Measurements from ENCODE around the gene ARRDC1. TPM values are rescaled to one million over a fixed set of nuclear protein-coding genes. Genes with fewer than 3 reads are reported as not detected.
"Not testable (repeated sequence)": the region's sequence is repeated elsewhere in the genome, so short reads cannot be mapped to it uniquely, and the experiment has no call there.

Gene ARRDC1
- total RNA-seq, 3 donors from 2014 or later, result 23.8 to 122 (median 57.0) TPM

- no peak for DNase-seq (ENCODE audit: low spot score in 2 of 2)
- Histone ChIP-seq H3K9me3 (no peaks in the 10 kb centered on the region), H3K36me3 (no peaks in the 10 kb centered on the region), H3K4me1 (peaks cover 8 to 24% of the 10 kb centered on the region in 2 donors), H3K27me3 (no peaks in the 10 kb centered on the region), H3K4me3 (peak overlapping the region; percentile 73 to 97 (median 80)), H3K27ac (peak overlapping the region; percentile 85 to 94)
- no peak for TF ChIP-seq POLR2A (IDR thresholded peaks at IDR 0.05)
- no peak for TF ChIP-seq CTCF (IDR thresholded peaks at IDR 0.05)
- TF ChIP-seq POLR2AphosphoS5 (IDR thresholded peaks at IDR 0.05), result no peak
- intact Hi-C loops (cut with DNase I; ENCODE audit: low total_unique reads), result no loop called here
Measured at GRCh38 chr9:137620048-137620405, 14.5 kb downstream of the ARRDC1 start.

GRCh38 chr9:137620581-137620980 is 15.1 kb downstream of the ARRDC1 start:
- H3K4me1 ChIP-seq, result peaks cover 8 to 24% of the 10 kb centered on the region in 2 donors
- no peaks in the 10 kb centered on the region for H3K36me3 ChIP-seq
- peak overlapping the region in 2 of 3 donors; percentile 2 to 80 for H3K4me3 ChIP-seq
- no peaks in the 10 kb centered on the region for H3K27me3 ChIP-seq
- DNase-seq (ENCODE audit: low spot score in 2 of 2), result no peak
- intact Hi-C loops (cut with DNase I; ENCODE audit: low total_unique reads), result no loop called here
- H3K27ac ChIP-seq, result peak overlapping the region in 1 of 2 donors; percentile 85
- TF ChIP-seq POLR2A (IDR thresholded peaks at IDR 0.05) (no peak), POLR2AphosphoS5 (IDR thresholded peaks at IDR 0.05) (no peak), CTCF (IDR thresholded peaks at IDR 0.05) (no peak)
- no peaks in the 10 kb centered on the region for H3K9me3 ChIP-seq

GRCh38 chr9:137621131-137621757 is 15.8 kb downstream of the ARRDC1 start:
- DNase-seq (ENCODE audit: low spot score in 2 of 2), result no peak
- intact Hi-C loops (cut with DNase I; ENCODE audit: low total_unique reads), result no loop called here
- Histone ChIP-seq H3K36me3 (no peaks in the 10 kb centered on the region), H3K27me3 (no peaks in the 10 kb centered on the region), H3K4me1 (peaks cover 8 to 24% of the 10 kb centered on the region in 2 donors), H3K4me3 (peak overlapping the region in 1 of 3 donors; percentile 2), H3K9me3 (no peaks in the 10 kb centered on the region), H3K27ac (peak overlapping the region in 1 of 2 donors; percentile 1)
- TF ChIP-seq POLR2A (IDR thresholded peaks at IDR 0.05) (no peak), POLR2AphosphoS5 (IDR thresholded peaks at IDR 0.05) (no peak), CTCF (IDR thresholded peaks at IDR 0.05) (peak in 2 of 3 donors; percentile 16 to 23)

- H3K27me3 ChIP-seq; DNase-seq (ENCODE audit: low spot score in 2 of 2); H3K9me3 ChIP-seq; intact Hi-C loops (cut with DNase I; ENCODE audit: low total_unique reads); H3K4me3 ChIP-seq; H3K27ac ChIP-seq; H3K36me3 ChIP-seq: not testable (repeated sequence)
- peaks cover 8 to 22% of the 10 kb centered on the region in 2 donors for H3K4me1 ChIP-seq
Measured at GRCh38 chr9:137622211-137622610, 16.7 kb downstream of the ARRDC1 start.

GRCh38 chr9:137626464-137626863 is 21.0 kb downstream of the ARRDC1 start:
- no peak overlapping the region for H3K27ac ChIP-seq
- no peaks in the 10 kb centered on the region for H3K9me3 ChIP-seq
- H3K27me3 ChIP-seq, result no peaks in the 10 kb centered on the region
- DNase-seq (ENCODE audit: low spot score in 2 of 2), result no peak
- no peak for TF ChIP-seq POLR2AphosphoS5 (IDR thresholded peaks at IDR 0.05)
- no peak for TF ChIP-seq POLR2A (IDR thresholded peaks at IDR 0.05)
- no peak for TF ChIP-seq CTCF (IDR thresholded peaks at IDR 0.05)
- intact Hi-C loops (cut with DNase I; ENCODE audit: low total_unique reads), result no loop called here
- no peak overlapping the region for H3K4me3 ChIP-seq
- H3K4me1 ChIP-seq, result peaks cover 0 to 10% of the 10 kb centered on the region in 2 donors
- H3K36me3 ChIP-seq, result no peaks in the 10 kb centered on the region

- H3K36me3 ChIP-seq; H3K4me1 ChIP-seq; H3K27ac ChIP-seq; intact Hi-C loops (cut with DNase I; ENCODE audit: low total_unique reads); DNase-seq (ENCODE audit: low spot score in 2 of 2); H3K27me3 ChIP-seq; H3K4me3 ChIP-seq; H3K9me3 ChIP-seq: not testable (repeated sequence)
Measured at GRCh38 chr9:137627406-137627805, 21.9 kb downstream of the ARRDC1 start.
